Endothelial cell of umbilical vein (primary cell): ENCODE measurements around the gene RBMS3. TPM values are rescaled to one million over a fixed set of nuclear protein-coding genes. Genes with fewer than 3 reads are reported as not detected.

Experiments used
- BruUV-seq: library from RNA; stranded (reverse); fragments of 400-500 nt; replicated peaks from 2 replicates; lab custom pipeline; 2021; lab: Mats Ljungman, UMichigan
- CTCF ChIA-PET: fragments of 300-600, 350-600 bp; sonication (Branson Sonifier 250); formaldehyde crosslinking; loops from one replicate; lab custom pipeline; 2021; ENCODE audit warnings: antibody characterized with exemption, inconsistent platforms; lab: Charles Lee
- POLR2A ChIA-PET: fragments of 300-600, 350-600 bp; sonication (Branson Sonifier 250); formaldehyde crosslinking; loops from one replicate; lab custom pipeline; 2021; ENCODE audit warnings: antibody characterized with exemption, inconsistent platforms; lab: Charles Lee
- DNase-seq: peaks from one replicate; pipeline ENCODE4 v3.0.0-alpha.2; 2011; ENCODE audit warnings: low read depth, low spot score
- FAIRE-seq: peaks from 2 replicates; lab custom pipeline; 2011; peaks lifted over from hg19 to GRCh38; lab: Jason Lieb, UNC
- H2AFZ ChIP-seq: 2 replicates; pipeline ENCODE4 v1.6.0; 2012; ENCODE audit warnings: low read depth, low read length, control low read depth, inconsistent platforms
- H3K27ac ChIP-seq: 2 replicates; pipeline ENCODE4 v1.5.1; 2011; ENCODE audit warnings: low read depth, mild to moderate bottlenecking, control low read depth, low read length, moderate library complexity; ENCODE audit not compliant: insufficient read depth
- H3K27me3 ChIP-seq, 2 experiments: 2 replicates each; pipeline versions ENCODE4 v1.6.0 to v1.6.1; 2011; ENCODE audit warnings: low read length in 2 of 2, mixed read lengths in 1 of 2; ENCODE audit not compliant: control insufficient read depth in 2 of 2, insufficient read depth in 2 of 2
- H3K36me3 ChIP-seq, 2 experiments: 2 replicates in 1 of 2; 3 replicates in 1 of 2; pipeline ENCODE4 v1.5.1; 2011; ENCODE audit warnings: low read length in 2 of 2, mild to moderate bottlenecking in 1 of 2, moderate library complexity in 1 of 2; ENCODE audit not compliant: control insufficient read depth in 2 of 2, insufficient read depth in 2 of 2; ENCODE audit errors: extremely low read depth in 1 of 2
- H3K4me1 ChIP-seq: 3 replicates; pipeline ENCODE4 v1.5.1; 2011; ENCODE audit warnings: mild to moderate bottlenecking, low read length; ENCODE audit not compliant: control insufficient read depth, insufficient read depth; ENCODE audit errors: extremely low read depth
- H3K4me2 ChIP-seq: 2 replicates; pipeline ENCODE4 v1.6.1; 2011; ENCODE audit warnings: low read length, control low read depth, mixed read lengths; ENCODE audit not compliant: insufficient read depth
- H3K4me3 ChIP-seq, 3 experiments: fragments of 200-600 bp in 1 of 3; sonication (generic), shearing (Covaris generic) in 1 of 3; replicated peaks in 1 of 3; 2 replicates each; pipeline ENCODE4 v1.5.1; 2011 to 2016; ENCODE audit warnings: control low read depth in 3 of 3, low read length in 3 of 3, mild to moderate bottlenecking in 2 of 3, inconsistent platforms in 1 of 3, low read depth in 1 of 3, moderate library complexity in 1 of 3; ENCODE audit not compliant: insufficient read depth in 1 of 3
- H3K79me2 ChIP-seq: 2 replicates; pipeline ENCODE4 v1.6.0; 2012; ENCODE audit warnings: low read length, inconsistent platforms; ENCODE audit not compliant: control insufficient read depth, insufficient read depth
- H3K9ac ChIP-seq: replicated peaks from 2 replicates; pipeline ENCODE3; 2011; ENCODE audit warnings: low read length, control low read depth; ENCODE audit not compliant: insufficient read depth; ENCODE audit errors: extremely low read depth
- H3K9me1 ChIP-seq: replicated peaks from 3 replicates; pipeline ENCODE4 v1.6.0; 2011; ENCODE audit warnings: mild to moderate bottlenecking, low read length; ENCODE audit not compliant: control insufficient read depth, insufficient read depth; ENCODE audit errors: extremely low read depth
- H3K9me3 ChIP-seq: replicated peaks from 2 replicates; pipeline ENCODE4 v1.5.1; 2012; ENCODE audit warnings: low read length, inconsistent platforms; ENCODE audit not compliant: control insufficient read depth, insufficient read depth
- H4K20me1 ChIP-seq: replicated peaks from 2 replicates; pipeline ENCODE3; 2011; ENCODE audit warnings: mild to moderate bottlenecking, low read length; ENCODE audit not compliant: control insufficient read depth, insufficient read depth; ENCODE audit errors: extremely low read depth
- CTCF ChIP-seq, 2 donors: IDR thresholded peaks; 1 replicate in 1 of 2; 2 replicates in 1 of 2; pipeline ENCODE4 v1.5.1; 2011; ENCODE audit warnings: low read length in 2 of 2, mild to moderate bottlenecking in 2 of 2, moderate library complexity in 2 of 2, control low read depth in 1 of 2, inconsistent platforms in 1 of 2, low read depth in 1 of 2; ENCODE audit not compliant: insufficient read depth in 1 of 2; ENCODE audit errors: extremely low read depth in 1 of 2
- EZH2 ChIP-seq: IDR thresholded peaks from 2 replicates; pipeline ENCODE4 v1.6.1; 2012; ENCODE audit warnings: borderline replicate concordance, low read depth, mild to moderate bottlenecking, moderate library complexity, low read length, inconsistent platforms; ENCODE audit not compliant: severe bottlenecking
- FOS ChIP-seq: IDR thresholded peaks from 2 replicates; pipeline ENCODE4 v1.6.1; 2011; ENCODE audit warnings: mild to moderate bottlenecking, low read length, moderate library complexity, borderline replicate concordance; ENCODE audit not compliant: insufficient read depth
- GATA2 ChIP-seq: IDR thresholded peaks from 2 replicates; pipeline ENCODE4 v1.7.0; 2011; ENCODE audit warnings: low read depth, mild to moderate bottlenecking, moderate library complexity, mixed read lengths, low read length; ENCODE audit not compliant: insufficient read length, insufficient read depth
- JUN ChIP-seq: IDR thresholded peaks from 2 replicates; pipeline ENCODE4 v1.6.1; 2011; ENCODE audit warnings: borderline replicate concordance, low read depth; ENCODE audit not compliant: insufficient read length, insufficient read depth
- MAX ChIP-seq: IDR thresholded peaks from 2 replicates; pipeline ENCODE4 v1.6.1; 2011; ENCODE audit not compliant: insufficient read depth, insufficient read length
- MYC ChIP-seq: IDR thresholded peaks from one replicate; pipeline ENCODE4 v1.6.1; 2011; ENCODE audit warnings: mild to moderate bottlenecking, low read depth, low read length
- POLR2A ChIP-seq: IDR thresholded peaks from 2 replicates; pipeline ENCODE4 v1.6.1; 2012; ENCODE audit warnings: low read depth, mild to moderate bottlenecking, control low read depth, low read length
- dilution Hi-C: fragments of 300-500 bp; cut with MboI; formaldehyde crosslinking; loops from one replicate; pipeline ENCODE4 v1.15.0; 2019; ENCODE audit warnings: low sequenced_read_pairs; ENCODE audit not compliant: extremely low pct_ligation_motif_present
- intact Hi-C: fragments of 100-400 bp; cut with micrococcal nuclease; formaldehyde crosslinking; loops from one replicate; pipeline ENCODE4 v1.10.0; 2022
- polyA plus RNA-seq, 4 experiments: library from polyadenylated mRNA; depleted of rRNA in 3 of 4; stranded (reverse) in 3 of 4; unstranded in 1 of 4; fragments of >200 nt; gene quantifications; 2 replicates each; pipeline versions ENCODE4 v1.2.1 to v1.2.3, GENCODE V29; 2011 to 2012; ENCODE audit warnings: missing spikeins in 1 of 4
- total RNA-seq: library from RNA; stranded (reverse); gene quantifications from 2 replicates; pipeline ENCODE4 v1.2.3, GENCODE V29; 2021

Gene RBMS3
- total and polyA plus RNA-seq, 2 donors (not counting 3 experiments of a cell fraction or from before 2014, with no cell fraction given) = 13.6 to 42.3 TPM

DNA sequence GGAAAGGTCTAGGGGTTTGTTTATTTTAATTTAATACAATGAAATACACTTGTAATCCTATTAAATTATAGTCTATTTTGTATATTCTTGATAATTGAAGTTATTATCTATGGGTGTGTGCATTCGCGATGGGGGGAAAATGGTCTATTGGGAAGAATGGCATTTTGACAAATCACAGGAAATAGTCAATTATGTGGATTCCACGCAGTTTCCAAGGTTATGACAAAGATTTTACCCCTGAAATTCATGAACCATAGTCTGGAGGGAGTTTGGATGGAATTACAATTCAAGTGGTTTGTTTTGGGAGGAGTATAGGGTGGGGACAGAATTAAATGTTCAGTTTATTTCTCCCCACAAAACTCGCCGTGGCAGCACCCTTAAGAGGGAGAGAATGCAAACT, 66.5 kb downstream of the RBMS3 start:
- H3K4me2 ChIP-seq = no peak overlapping the region
- no peaks in the 10 kb centered on the region for H3K27me3 ChIP-seq
- peaks cover 23% of the 10 kb centered on the region for H3K79me2 ChIP-seq
- ChIA-PET POLR2A (no interaction called here), CTCF (interaction anchor here (1.2 kb wide), 1 partner anchor 9 kb away, joined by 3 read pairs; no protein-coding TSS in a partner anchor)
- no peaks in the 10 kb centered on the region for H3K9me1 ChIP-seq
- BruUV-seq = no TSS peak
- H2AFZ ChIP-seq = no peak overlapping the region
- H4K20me1 ChIP-seq = no peaks in the 10 kb centered on the region
- intact Hi-C loops (no loop called here), dilution Hi-C loops (no loop called here)
- H3K4me1 ChIP-seq = peaks cover 5% of the 10 kb centered on the region
- H3K9ac ChIP-seq = no peak overlapping the region
- DNase-seq = no peak
- H3K9me3 ChIP-seq = no peaks in the 10 kb centered on the region
- no peak for FAIRE-seq
- H3K27ac ChIP-seq = no peak overlapping the region
- H3K36me3 ChIP-seq = no peaks in the 10 kb centered on the region
- TF ChIP-seq MAX = no peak
- TF ChIP-seq JUN = no peak
- no peak for TF ChIP-seq FOS
- TF ChIP-seq EZH2 = no peak
- TF ChIP-seq MYC = no peak
- TF ChIP-seq CTCF (IDR thresholded peaks at IDR 0.05; ENCODE audit: extremely low read depth in 1 of 2, insufficient read depth in 1 of 2, low read depth in 1 of 2, low read length in 2 of 2) = no peak
- TF ChIP-seq GATA2 = no peak
- TF ChIP-seq POLR2A = no peak
- no peak overlapping the region for H3K4me3 ChIP-seq
